ENCODE results near the gene UCP2. TPM values are rescaled to one million over a fixed set of nuclear protein-coding genes. Genes with fewer than 3 reads are reported as not detected.
"Not testable (repeated sequence)": the region's sequence is repeated elsewhere in the genome, so short reads cannot be mapped to it uniquely, and the experiment has no call there.

Gene UCP2
- total and polyA plus RNA-seq, 10 of the 15 experiments (the other 5 are each of a cell fraction or from before 2014, with no cell fraction given): 32.9 to 248 (median 154) TPM

GRCh38 chr11:73939096-73939495 is 43.5 kb downstream of the UCP2 start:
- no peak for DNase-seq (ENCODE audit: low read depth, low spot score)
- POLR2A ChIA-PET: interaction anchor here (0.6 kb wide), 1 partner anchor 217 kb away, joined by 3 read pairs; no protein-coding TSS in a partner anchor

GRCh38 chr11:73936047-73936446 is 46.6 kb downstream of the UCP2 start:
- H3K9ac ChIP-seq (ENCODE audit: control insufficient read depth, insufficient read depth, low read length); ATAC-seq; H3K79me2 ChIP-seq (ENCODE audit: control insufficient read depth, insufficient read depth, low read length); FAIRE-seq; DNase-seq (ENCODE audit: low read depth, low spot score); H3K9me3 ChIP-seq (replicated peaks; ENCODE audit: control insufficient read depth, insufficient read depth, low read length); in situ Hi-C loops (cut with MboI); CTCF ChIA-PET; H3K27me3 ChIP-seq (replicated peaks in 1 of 2; ENCODE audit: control insufficient read depth in 2 of 2, insufficient read depth in 2 of 2, low read length in 1 of 2); POLR2A ChIA-PET; SMC1A ChIA-PET (ENCODE audit: uncharacterized antibody, unreplicated experiment); H3K36me3 ChIP-seq (ENCODE audit: control insufficient read depth in 2 of 2, insufficient read depth in 2 of 2, low read length in 1 of 2); BruUV-seq (replicated peaks); intact Hi-C loops (cut with micrococcal nuclease; ENCODE audit: unreplicated experiment); H2AFZ ChIP-seq (ENCODE audit: control insufficient read depth, low read depth, low read length); H3K4me1 ChIP-seq (ENCODE audit: control insufficient read depth, insufficient read depth, low read length); RAD21 ChIA-PET (ENCODE audit: unreplicated experiment); H3K4me2 ChIP-seq (ENCODE audit: control insufficient read depth, insufficient read depth); H4K20me1 ChIP-seq (ENCODE audit: control insufficient read depth, insufficient read depth); H3K4me3 ChIP-seq; H3K27ac ChIP-seq (ENCODE audit: control insufficient read depth, insufficient read depth): not testable (repeated sequence)
- WGBS (ENCODE audit: insufficient coverage, insufficient replicate concordance, low lambda C conversion rate, missing lambda C conversion rate): 92% methylated on average over 9 of the region's 25 CpGs

More at GRCh38 chr11:73939096-73939495, 43.5 kb downstream of the UCP2 start:
- in situ Hi-C loops (cut with MboI) (no loop called here), intact Hi-C loops (cut with micrococcal nuclease; ENCODE audit: unreplicated experiment) (no loop called here)
- SMC1A ChIA-PET (ENCODE audit: uncharacterized antibody, unreplicated experiment): interaction anchor here (0.7 kb wide), 1 partner anchor 10 kb away, joined by 3 read pairs; no protein-coding TSS in a partner anchor
- peaks cover 0 to 9% of the 10 kb centered on the region in 2 experiments; a peak in 1 of 4 replicates for H3K36me3 ChIP-seq (ENCODE audit: control insufficient read depth in 2 of 2, insufficient read depth in 2 of 2, low read length in 1 of 2)
- H3K4me1 ChIP-seq (ENCODE audit: control insufficient read depth, insufficient read depth, low read length): no peaks in the 10 kb centered on the region
- CTCF ChIA-PET: no interaction called here
- ATAC-seq (no peak), FAIRE-seq (no peak)
- H3K9ac ChIP-seq (ENCODE audit: control insufficient read depth, insufficient read depth, low read length): no peak overlapping the region
- no peak overlapping the region for H3K4me2 ChIP-seq (ENCODE audit: control insufficient read depth, insufficient read depth)
- no TSS peak for BruUV-seq (replicated peaks)
- no peaks in the 10 kb centered on the region; the same call in 2 of the 3 replicates for H3K9me3 ChIP-seq (replicated peaks; ENCODE audit: control insufficient read depth, insufficient read depth, low read length)
- no peak overlapping the region for H3K27ac ChIP-seq (ENCODE audit: control insufficient read depth, insufficient read depth)
- H3K27me3 ChIP-seq (replicated peaks in 1 of 2; ENCODE audit: control insufficient read depth in 2 of 2, insufficient read depth in 2 of 2, low read length in 1 of 2): no peaks in the 10 kb centered on the region
- H4K20me1 ChIP-seq (ENCODE audit: control insufficient read depth, insufficient read depth): no peaks in the 10 kb centered on the region
- no peak for TF ChIP-seq SIX5 (IDR thresholded peaks at IDR 0.05; ENCODE audit: low read depth, low read length, severe bottlenecking)
- TF ChIP-seq IRF4 (IDR thresholded peaks at IDR 0.05; ENCODE audit: low read depth, low read length): no peak
- no peak for TF ChIP-seq IKZF1 (conservative IDR thresholded peaks at IDR 0.05)
- 74% methylated on average over 4 of the region's 4 CpGs for WGBS (ENCODE audit: insufficient coverage, insufficient replicate concordance, low lambda C conversion rate, missing lambda C conversion rate)
- H3K4me3 ChIP-seq: no peak overlapping the region
- no peak overlapping the region for H2AFZ ChIP-seq (ENCODE audit: control insufficient read depth, low read depth, low read length)
- RAD21 ChIA-PET (ENCODE audit: unreplicated experiment): no interaction called here
- H3K79me2 ChIP-seq (ENCODE audit: control insufficient read depth, insufficient read depth, low read length): no peaks in the 10 kb centered on the region

Data from GM12878 (cell line).